ENCODE measurements around the gene POU4F1.
"Not testable (repeated sequence)": the region's sequence is repeated elsewhere in the genome, so short reads cannot be mapped to it uniquely, and the experiment has no call there.

The POU4F1 gene, protein sequence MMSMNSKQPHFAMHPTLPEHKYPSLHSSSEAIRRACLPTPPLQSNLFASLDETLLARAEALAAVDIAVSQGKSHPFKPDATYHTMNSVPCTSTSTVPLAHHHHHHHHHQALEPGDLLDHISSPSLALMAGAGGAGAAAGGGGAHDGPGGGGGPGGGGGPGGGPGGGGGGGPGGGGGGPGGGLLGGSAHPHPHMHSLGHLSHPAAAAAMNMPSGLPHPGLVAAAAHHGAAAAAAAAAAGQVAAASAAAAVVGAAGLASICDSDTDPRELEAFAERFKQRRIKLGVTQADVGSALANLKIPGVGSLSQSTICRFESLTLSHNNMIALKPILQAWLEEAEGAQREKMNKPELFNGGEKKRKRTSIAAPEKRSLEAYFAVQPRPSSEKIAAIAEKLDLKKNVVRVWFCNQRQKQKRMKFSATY

GRCh38 chr13:78603240-78603957 is at the start of gene POU4F1:
TSS of gene POU4F1 (minus strand) at chr13:78603552. CDS start at chr13:78603326, 226 bp downstream.
- DNase-seq, result peak in 1 of 2 donors; percentile 21

DNA sequence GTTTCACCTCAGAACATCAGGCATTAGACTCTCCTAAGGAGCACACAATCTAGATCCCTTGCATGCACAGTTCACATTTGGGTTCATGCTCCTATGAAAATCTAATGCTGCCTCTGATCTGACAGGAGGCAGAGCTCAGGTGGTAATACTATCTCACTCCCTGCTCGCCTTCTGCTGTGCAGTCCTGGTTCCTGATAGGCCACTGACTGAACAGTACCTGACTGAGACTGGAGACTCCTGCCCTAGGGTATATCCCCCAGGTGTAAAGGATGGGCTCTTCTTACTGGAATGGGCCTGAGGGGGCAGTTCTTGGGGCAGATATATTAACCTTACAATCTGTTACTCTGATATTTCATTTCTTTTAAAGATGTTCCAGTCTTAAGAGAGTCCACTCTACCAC is 49.3 kb upstream of the POU4F1 start:
- no peak for DNase-seq

- DNase-seq, result no peak
These were observed 47.3 kb upstream of the POU4F1 start for GRCh38 chr13:78650717-78651083.

- no peak for DNase-seq
These were observed 46.8 kb upstream of the POU4F1 start for GRCh38 chr13:78649997-78650716.

DNA sequence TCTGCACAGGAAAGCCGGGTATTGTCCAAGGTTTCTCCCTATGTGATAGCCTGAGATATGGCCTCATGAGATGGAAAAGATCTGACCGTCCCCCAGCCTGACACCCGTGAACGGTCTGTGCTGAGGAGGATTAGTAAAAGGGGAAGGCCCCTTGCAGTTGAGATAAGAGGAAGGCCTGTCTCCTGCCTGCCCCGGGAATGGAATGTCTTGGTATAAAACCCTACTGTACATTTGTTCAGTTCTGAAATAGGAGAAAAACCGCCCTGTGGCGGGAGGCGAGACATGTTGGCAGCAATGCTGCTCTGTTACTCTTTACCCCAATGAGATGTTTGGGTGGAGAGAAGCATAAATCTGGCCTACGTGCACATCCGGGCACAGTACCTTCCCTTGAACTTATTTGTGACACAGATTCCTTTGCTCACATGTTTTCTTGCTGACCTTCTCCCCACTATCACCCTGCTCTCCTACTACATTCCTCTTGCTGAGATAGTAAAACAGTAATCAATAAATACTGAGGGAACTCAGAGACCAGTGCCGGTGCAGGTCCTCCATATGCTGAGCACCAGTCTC is 43.8 kb upstream of the POU4F1 start:
- DNase-seq, result not testable (repeated sequence)

DNA sequence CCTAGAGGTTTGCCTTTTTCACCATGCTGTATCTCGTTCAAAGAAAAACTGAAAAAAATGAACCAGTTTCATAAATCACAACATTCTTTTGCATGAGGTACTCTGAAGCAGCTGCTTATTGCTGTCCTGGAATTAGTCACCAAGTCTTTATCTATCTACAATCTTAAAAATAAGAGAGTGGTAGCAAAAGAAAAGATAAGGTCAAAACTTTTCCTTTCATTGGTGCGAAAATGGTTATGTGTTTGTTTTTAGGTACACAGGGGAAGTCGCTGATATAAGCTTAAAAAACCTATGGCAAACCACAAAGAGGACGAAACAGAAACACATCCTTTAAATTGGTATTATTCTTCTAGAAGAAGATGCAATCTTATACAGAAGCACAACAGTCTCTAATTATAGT is 34.9 kb upstream of the POU4F1 start:
- DNase-seq, result no peak

DNA sequence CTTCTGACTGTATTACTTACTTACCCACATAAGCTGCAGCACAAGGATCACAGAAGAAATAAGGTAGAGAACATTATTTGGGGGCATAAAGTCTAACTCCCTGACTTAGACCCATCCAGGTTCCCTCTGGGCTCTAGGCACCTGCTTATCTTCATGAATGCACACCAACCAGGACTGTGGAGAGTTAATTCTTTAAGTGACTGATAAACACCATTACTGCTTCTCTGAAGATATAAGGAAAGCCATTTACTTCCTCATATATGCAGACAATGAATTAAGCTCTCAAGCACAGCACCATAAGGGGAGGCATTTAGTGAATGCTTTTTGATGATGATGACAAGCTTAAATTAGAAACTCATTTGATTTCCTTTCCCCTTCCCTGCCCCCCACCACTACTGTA is 33.1 kb upstream of the POU4F1 start:
- DNase-seq, result no peak

- no peak for DNase-seq
These were observed 29.6 kb upstream of the POU4F1 start for GRCh38 chr13:78632996-78633395.

DNA sequence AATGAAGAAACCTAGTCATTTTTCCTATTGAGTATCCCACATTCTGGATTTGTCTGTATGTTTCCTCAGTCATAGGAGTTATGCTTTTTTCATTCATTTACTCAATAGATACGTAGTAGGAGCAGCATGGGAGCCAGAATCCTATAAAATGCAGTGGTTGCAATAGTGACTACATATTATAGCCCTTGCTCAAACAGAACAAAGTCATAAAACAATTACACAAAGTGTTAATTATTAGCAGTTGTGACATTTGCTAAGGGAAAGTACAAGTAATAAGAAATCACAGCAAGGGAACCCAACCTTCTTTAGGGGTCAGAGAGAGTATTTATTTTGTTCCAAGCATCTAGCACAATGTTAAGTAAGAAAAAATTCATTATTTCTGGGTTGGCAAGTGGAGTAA is 27.7 kb upstream of the POU4F1 start:
- DNase-seq, result no peak

DNA sequence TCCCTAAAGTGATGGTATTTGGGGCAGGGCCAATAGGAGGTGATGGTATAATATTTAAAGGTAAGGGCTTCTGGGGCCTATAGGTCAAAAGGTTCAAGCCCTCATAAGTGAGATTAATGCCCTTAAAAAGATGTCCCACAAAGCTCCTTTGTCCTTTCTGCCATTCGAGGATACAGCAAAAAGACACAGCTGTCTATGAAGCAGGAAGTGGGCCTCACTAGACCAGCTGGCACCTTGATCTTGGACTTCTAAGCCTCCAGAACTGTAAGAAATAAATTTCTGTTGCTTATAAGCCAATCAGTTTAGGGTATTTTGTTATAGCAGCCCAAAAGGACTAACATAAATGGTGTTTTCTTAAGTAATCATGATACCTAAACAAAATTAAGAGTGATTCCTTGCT is 27.2 kb upstream of the POU4F1 start:
- DNase-seq, result no peak

DNA sequence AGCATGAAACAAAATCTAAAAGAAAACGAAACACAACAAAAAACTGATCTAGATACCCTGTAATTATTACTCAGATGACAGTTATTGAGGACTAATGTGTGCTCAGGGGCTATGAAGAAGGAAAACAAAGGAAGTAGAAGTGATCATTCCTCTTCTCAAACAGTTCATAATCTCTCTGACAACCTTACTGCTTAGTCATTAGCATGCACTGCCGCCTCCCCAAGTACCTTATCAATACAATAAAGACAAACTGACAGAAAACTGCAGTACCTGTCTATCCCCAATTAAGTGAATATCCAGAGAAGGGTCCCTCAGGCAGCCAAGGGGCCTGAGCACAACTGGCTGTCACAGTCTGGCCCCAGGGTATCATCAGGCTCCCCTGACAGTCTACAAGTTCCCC is 22.0 kb upstream of the POU4F1 start:
- DNase-seq, result no peak

GRCh38 chr13:78623132-78623531 is 19.8 kb upstream of the POU4F1 start:
- no peak for DNase-seq

GRCh38 chr13:78620936-78621470 is 17.7 kb upstream of the POU4F1 start:
- no peak for DNase-seq

GRCh38 chr13:78618411-78618810 is 15.1 kb upstream of the POU4F1 start:
- DNase-seq, result no peak

DNA sequence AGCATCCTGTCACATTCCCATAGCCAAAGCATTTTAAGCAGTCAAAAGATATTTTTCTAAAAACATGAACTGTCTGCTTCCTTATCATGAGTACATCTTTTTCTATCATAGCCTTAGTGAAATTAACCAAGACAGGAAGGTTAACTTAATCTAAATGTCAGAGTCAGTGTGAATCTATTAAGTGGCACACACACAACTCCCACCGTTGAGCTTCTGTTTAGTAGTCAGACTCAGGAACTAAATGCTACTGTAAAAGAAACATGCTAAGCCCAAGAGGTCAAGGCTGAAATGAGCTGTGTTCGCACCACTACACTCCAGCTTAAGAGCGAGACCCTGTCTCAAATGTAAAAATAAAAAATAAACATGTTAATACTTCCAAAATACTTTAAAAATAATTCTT is 7.7 kb upstream of the POU4F1 start:
- DNase-seq, result no peak

DNA sequence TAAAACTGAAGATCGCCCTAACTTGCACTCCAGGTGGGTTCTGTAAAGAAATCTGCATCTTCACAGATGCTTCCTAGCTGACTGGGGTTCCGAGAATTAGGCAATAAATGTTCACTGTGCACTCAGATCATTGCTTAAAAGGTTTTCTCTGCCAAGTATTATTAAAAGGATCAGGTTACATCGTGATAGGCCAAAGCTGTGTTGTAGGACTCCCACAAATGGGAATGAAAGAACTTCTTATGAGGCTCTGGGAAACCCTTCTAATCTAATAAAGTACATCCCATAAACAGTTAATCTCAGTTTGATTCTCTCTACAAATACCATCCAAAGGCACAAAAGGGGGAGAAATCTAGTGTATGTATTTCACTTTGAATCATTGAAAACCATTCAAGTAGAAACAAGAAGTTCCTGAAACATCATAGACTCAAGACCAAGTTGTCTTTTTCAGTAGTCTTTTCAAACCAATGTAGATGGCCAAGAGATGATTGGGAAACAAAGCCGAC is 7.1 kb upstream of the POU4F1 start:
- no peak for DNase-seq

- DNase-seq, result peak; percentile 18 to 30
These were observed 6.3 kb upstream of the POU4F1 start for GRCh38 chr13:78609464-78610205.

- DNase-seq, result no peak
These were observed 5.5 kb upstream of the POU4F1 start for GRCh38 chr13:78608688-78609463.

DNA sequence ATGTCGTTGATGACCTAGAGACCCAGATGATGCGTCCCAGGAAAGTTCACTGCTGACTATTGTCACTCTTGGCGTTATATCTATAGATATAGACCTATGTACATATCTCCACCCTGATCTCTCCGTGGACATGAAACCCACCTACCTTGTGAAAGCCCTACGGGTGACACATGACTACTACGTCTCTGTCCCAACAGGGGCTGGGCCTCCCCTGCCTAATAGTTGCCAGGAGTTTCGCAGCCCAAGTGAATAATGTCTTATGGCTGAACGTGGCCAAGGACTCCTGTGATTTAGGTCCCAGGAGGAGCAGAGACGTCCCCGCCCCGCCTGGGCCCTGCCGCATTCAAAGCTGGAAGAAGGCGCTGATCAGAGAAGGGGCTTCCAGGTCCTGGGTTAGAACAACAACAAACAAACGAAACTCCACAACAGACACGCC is 4.9 kb upstream of the POU4F1 start:
- DNase-seq, result no peak

- no peak for DNase-seq
These were observed 4.3 kb upstream of the POU4F1 start for GRCh38 chr13:78607409-78608251.
